HG02798 (cell line): ENCODE measurements around the gene SSBP4.

Experiments used
- ATAC-seq: cut with Tn5 transposase; IDR thresholded peaks from one replicate; pipeline ENCODE4 v1.9.1; 2021; ENCODE audit warnings: mild to moderate bottlenecking; ENCODE audit not compliant: unreplicated experiment, poor library complexity

The SSBP4 gene

GRCh38 chr19:18461471-18461870 lies 42.3 kb downstream of the SSBP4 start:
- no peak for ATAC-seq

- no peak for ATAC-seq
These were observed 45.4 kb downstream of the SSBP4 start for GRCh38 chr19:18464646-18465045.

- no peak for ATAC-seq
These were observed 46.2 kb downstream of the SSBP4 start for GRCh38 chr19:18465214-18465963.

GRCh38 chr19:18465964-18466339 lies 46.8 kb downstream of the SSBP4 start:
- no peak for ATAC-seq

GRCh38 chr19:18466354-18466753 lies 47.2 kb downstream of the SSBP4 start:
- no peak for ATAC-seq

GRCh38 chr19:18467978-18468377 lies 48.8 kb downstream of the SSBP4 start:
- ATAC-seq: no peak

- no peak for ATAC-seq
These were observed 49.3 kb downstream of the SSBP4 start for GRCh38 chr19:18468517-18468916.

GRCh38 chr19:18469069-18469846 lies 50.1 kb downstream of the SSBP4 start:
- ATAC-seq: no peak

GRCh38 chr19:18470787-18471186 lies 51.6 kb downstream of the SSBP4 start:
- no peak for ATAC-seq

- ATAC-seq: no peak
These were observed 54.0 kb downstream of the SSBP4 start for GRCh38 chr19:18473003-18473705.

- no peak for ATAC-seq
These were observed 54.5 kb downstream of the SSBP4 start for GRCh38 chr19:18473706-18474087.

GRCh38 chr19:18474366-18474887 lies 55.2 kb downstream of the SSBP4 start:
- no peak for ATAC-seq

- ATAC-seq: no peak
These were observed 55.8 kb downstream of the SSBP4 start for GRCh38 chr19:18475004-18475453.

- ATAC-seq: no peak
These were observed 56.6 kb downstream of the SSBP4 start for GRCh38 chr19:18475762-18476331.

GRCh38 chr19:18476507-18477041 lies 57.4 kb downstream of the SSBP4 start:
- ATAC-seq: no peak

- ATAC-seq: no peak
These were observed 58.0 kb downstream of the SSBP4 start for GRCh38 chr19:18477042-18477779.

- ATAC-seq: no peak
These were observed 58.8 kb downstream of the SSBP4 start for GRCh38 chr19:18477974-18478373.

GRCh38 chr19:18478545-18479311 lies 59.5 kb downstream of the SSBP4 start:
- ATAC-seq: peak; percentile 77
